ENCODE results near the gene UXS1. TPM values are rescaled to one million over a fixed set of nuclear protein-coding genes. Genes with fewer than 3 reads are reported as not detected.
"Not testable (repeated sequence)": the region's sequence is repeated elsewhere in the genome, so short reads cannot be mapped to it uniquely, and the experiment has no call there.

The UXS1 gene
- total RNA-seq, 4 donors from 2014 or later = 8.0 to 46.9 (median 18.4) TPM

DNA sequence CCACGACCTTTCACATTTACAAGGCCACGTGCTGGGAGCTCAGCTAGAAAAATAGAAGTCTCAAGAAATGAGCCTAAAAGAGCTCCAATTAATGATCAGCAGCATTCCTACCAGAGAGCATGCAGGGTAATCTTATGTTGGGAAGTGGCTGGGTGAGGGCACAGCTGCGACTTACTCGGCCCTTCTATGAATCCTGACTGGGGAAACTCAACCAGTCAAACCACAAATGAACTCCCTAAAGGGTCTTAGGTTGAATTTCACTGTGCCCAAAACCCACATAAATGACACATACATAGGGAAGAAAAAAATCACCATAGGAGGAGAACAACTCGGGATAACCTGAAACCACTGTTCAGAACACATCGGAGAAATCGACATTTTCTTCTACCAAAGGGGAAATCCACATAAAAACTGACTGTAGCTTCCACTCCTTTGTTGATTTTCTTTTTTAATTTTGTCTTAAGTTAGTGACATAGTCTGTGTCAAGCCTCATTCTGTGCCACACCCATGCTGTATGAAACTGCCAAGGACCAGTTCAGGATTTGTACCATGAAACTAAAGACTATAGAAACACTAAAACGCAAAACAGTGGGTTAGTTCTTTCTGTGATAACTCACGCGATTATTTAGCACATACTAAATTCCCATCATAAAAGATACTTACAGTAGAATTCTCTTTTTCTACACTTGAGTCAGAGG is 54.7 kb downstream of the UXS1 start:
- H3K27me3 ChIP-seq = no peaks in the 10 kb centered on the region
- no peaks in the 10 kb centered on the region for H3K36me3 ChIP-seq
- TF ChIP-seq, protein P1, sequence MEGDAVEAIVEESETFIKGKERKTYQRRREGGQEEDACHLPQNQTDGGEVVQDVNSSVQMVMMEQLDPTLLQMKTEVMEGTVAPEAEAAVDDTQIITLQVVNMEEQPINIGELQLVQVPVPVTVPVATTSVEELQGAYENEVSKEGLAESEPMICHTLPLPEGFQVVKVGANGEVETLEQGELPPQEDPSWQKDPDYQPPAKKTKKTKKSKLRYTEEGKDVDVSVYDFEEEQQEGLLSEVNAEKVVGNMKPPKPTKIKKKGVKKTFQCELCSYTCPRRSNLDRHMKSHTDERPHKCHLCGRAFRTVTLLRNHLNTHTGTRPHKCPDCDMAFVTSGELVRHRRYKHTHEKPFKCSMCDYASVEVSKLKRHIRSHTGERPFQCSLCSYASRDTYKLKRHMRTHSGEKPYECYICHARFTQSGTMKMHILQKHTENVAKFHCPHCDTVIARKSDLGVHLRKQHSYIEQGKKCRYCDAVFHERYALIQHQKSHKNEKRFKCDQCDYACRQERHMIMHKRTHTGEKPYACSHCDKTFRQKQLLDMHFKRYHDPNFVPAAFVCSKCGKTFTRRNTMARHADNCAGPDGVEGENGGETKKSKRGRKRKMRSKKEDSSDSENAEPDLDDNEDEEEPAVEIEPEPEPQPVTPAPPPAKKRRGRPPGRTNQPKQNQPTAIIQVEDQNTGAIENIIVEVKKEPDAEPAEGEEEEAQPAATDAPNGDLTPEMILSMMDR (IDR thresholded peaks at IDR 0.05 in 4 of 5, conservative IDR thresholded peaks at IDR 0.05 in 1 of 5) = no peak
- TF ChIP-seq POLR2A (IDR thresholded peaks at IDR 0.05) = no peak
- intact Hi-C loops (cut with DNase I; ENCODE audit: low total_unique reads) (no loop called here), in situ Hi-C loops (cut with MboI; ENCODE audit: low sequenced_read_pairs in 4 of 4) (no loop called here)
- ATAC-seq (no peak), DNase-seq (no peak)
- peak overlapping the region in 2 of 4 donors; percentile 37 to 62 for H3K27ac ChIP-seq
- peaks cover 0 to 21% of the 10 kb centered on the region in 2 donors for H3K4me1 ChIP-seq
- no peak overlapping the region for H3K4me3 ChIP-seq
- H3K9me3 ChIP-seq = no peaks in the 10 kb centered on the region

DNA sequence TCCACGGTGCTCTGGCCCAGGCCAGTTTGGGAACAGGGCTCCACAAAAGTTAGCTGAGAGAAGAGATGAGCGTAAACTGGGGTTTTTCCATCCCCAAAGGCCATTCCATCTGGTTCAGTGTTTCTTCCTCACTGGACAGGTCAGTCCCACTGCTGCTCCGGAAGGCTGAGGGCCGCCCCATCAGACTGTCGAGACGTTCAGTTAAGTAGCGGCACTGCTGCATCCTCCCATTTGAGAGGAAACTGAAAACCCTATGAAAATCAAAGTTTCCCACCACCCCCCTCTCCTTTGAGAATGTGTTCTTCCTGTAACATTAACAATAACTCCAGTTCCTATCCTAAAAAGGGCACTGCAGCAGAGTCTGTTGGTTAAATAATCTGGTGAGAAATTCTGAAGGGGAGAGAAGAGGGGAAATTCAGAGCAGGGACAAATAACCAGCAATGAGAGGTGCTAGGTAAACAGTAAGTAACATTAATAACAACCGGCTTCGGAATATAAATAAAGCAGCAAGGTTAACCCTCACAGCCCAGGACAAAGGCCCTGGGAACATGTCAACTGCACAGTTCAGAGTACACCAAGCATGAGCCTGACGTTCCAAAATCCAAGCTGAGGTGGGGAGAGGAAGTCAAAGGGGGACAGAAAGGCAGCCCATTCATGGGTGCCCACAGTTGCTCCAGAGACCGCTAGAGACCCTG is 55.4 kb downstream of the UXS1 start:
- in situ Hi-C loops (cut with MboI; ENCODE audit: low sequenced_read_pairs in 4 of 4) (no loop called here), intact Hi-C loops (cut with DNase I; ENCODE audit: low total_unique reads) (no loop called here)
- no peaks in the 10 kb centered on the region for H3K9me3 ChIP-seq
- TF ChIP-seq POLR2A (IDR thresholded peaks at IDR 0.05) = no peak
- TF ChIP-seq, protein P1 (IDR thresholded peaks at IDR 0.05 in 4 of 5, conservative IDR thresholded peaks at IDR 0.05 in 1 of 5) = no peak
- H3K4me3 ChIP-seq = no peak overlapping the region
- no peak for ATAC-seq
- peak overlapping the region in 2 of 4 donors; percentile 37 to 62 for H3K27ac ChIP-seq
- DNase-seq = no peak
- H3K27me3 ChIP-seq = no peaks in the 10 kb centered on the region
- H3K4me1 ChIP-seq = peaks cover 0 to 15% of the 10 kb centered on the region in 2 donors
- H3K36me3 ChIP-seq = no peaks in the 10 kb centered on the region

DNA sequence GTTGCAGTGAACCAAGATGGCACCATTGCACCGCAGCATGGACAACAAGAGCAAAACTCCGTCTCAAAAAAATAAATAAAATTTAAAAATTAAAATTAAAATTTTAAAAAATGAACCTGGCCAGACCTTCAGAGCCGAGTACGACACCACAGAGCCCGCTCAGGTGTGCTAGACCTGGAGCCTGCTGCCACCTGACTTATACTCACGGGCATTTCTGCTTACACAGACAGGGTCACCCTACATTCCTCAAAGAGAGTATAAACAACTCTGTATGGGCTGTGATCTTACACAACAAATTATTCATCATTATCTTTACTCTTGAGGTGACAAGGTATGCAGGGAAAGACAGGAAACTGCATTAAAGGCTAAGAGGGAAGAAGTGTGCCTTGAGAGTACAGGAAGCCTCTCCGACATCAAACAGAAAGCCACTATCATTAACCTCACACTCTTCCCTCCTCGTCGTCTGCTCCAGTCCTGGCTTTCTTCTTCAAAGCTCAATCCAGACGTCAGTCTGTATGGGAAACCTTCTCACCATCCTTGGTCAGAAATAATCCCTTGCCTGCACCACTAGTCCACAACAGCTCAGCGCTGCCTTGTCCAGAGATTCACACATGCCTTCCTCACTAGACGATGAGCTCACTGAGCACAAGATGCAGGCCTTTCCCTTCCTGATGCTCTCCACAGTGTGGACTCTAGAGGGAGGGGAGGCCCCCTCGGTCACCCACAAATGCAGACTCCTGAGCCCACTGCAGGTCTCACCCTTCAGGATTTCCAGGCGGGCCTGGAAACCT is 56.2 kb downstream of the UXS1 start:
- Histone ChIP-seq H3K36me3 (no peaks in the 10 kb centered on the region), H3K9me3 (no peaks in the 10 kb centered on the region), H3K27ac (peak overlapping the region in 2 of 4 donors; percentile 37 to 62), H3K27me3 (no peaks in the 10 kb centered on the region), H3K4me3 (no peak overlapping the region), H3K4me1 (peaks cover 0 to 15% of the 10 kb centered on the region in 2 donors)
- ATAC-seq (no peak), DNase-seq (no peak)
- in situ Hi-C loops (cut with MboI; ENCODE audit: low sequenced_read_pairs in 4 of 4) = no loop called here
- intact Hi-C loops (cut with DNase I; ENCODE audit: low total_unique reads) = no loop called here
- TF ChIP-seq POLR2A (IDR thresholded peaks at IDR 0.05) = no peak
- TF ChIP-seq, protein P1 (IDR thresholded peaks at IDR 0.05 in 4 of 5, conservative IDR thresholded peaks at IDR 0.05 in 1 of 5) = no peak

DNA sequence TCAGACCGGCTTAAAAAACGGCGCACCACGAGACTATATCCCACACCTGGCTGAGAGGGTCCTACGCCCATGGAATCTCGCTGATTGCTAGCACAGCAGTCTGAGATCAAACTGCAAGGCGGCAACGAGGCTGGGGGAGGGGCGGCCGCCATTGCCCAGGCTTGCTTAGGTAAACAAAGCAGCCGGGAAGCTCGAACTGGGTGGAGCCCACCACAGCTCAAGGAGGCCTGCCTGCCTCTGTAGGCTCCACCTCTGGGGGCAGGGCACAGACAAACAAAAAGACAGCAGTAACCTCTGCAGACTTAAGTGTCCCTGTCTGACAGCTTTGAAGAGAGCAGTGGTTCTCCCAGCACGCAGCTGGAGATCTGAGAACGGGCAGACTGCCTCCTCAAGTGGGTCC is 62.9 kb downstream of the UXS1 start:
- intact Hi-C loops (cut with DNase I; ENCODE audit: low total_unique reads); DNase-seq; H3K4me3 ChIP-seq; ATAC-seq; in situ Hi-C loops (cut with MboI; ENCODE audit: low sequenced_read_pairs in 4 of 4); H3K36me3 ChIP-seq; H3K27me3 ChIP-seq; H3K27ac ChIP-seq; H3K9me3 ChIP-seq; H3K4me1 ChIP-seq: not testable (repeated sequence)

All from gastrocnemius medialis (tissue), 4 donors.